Articular chondrocyte of knee joint (primary cell): ENCODE data around the gene SOCS3. TPM values are rescaled to one million over a fixed set of nuclear protein-coding genes. Genes with fewer than 3 reads are reported as not detected.

Experiments used
- small RNA-seq: library from RNA; depleted of rRNA; stranded (forward); fragments of <200 nt; gene quantifications from one replicate; pipeline ENCODE3, GENCODE V24; 2012
- total RNA-seq: library from RNA; depleted of rRNA; stranded (reverse); fragments of >200 nt; gene quantifications from 2 replicates; pipeline ENCODE4 v1.2.3, GENCODE V29; 2012

Gene SOCS3
- 88.1 and 110 TPM in 2 replicates for total RNA-seq

GRCh38 chr17:78359997-78360370, at the start of gene SOCS3:
TSS of gene SOCS3 (minus strand) at chr17:78360077. CDS start at chr17:78359095, 982 bp downstream.

GRCh38 chr17:78378225-78379130, 18.6 kb upstream of the SOCS3 start, which contains the start of gene PGS1:
TSS of gene PGS1 (plus strand) at chr17:78378649. CDS start at chr17:78378666, 17 bp downstream.

Small RNA genes within 50 kb of the gene (small RNA-seq; reads per million reads assigned to genes)
- gene RF00415, result not detected
- gene RN7SL236P, result not detected

Other genes starting within 250 kb of the SOCS3 start
- 0.86 and 1.3 TPM in 2 replicates for gene TMC6, start 231.3 kb downstream of the SOCS3 start, total RNA-seq
- gene TMC8, start 229.3 kb downstream of the SOCS3 start, total RNA-seq, result not detected in 2 replicates
- gene C17orf99, start 213.7 kb downstream of the SOCS3 start, total RNA-seq, result not detected in 2 replicates
- gene SYNGR2, start 191.5 kb downstream of the SOCS3 start, total RNA-seq, result 6.4 and 8.1 TPM in 2 replicates
- gene TK1, start 173.0 kb downstream of the SOCS3 start, total RNA-seq, result 67.2 and 79.2 TPM in 2 replicates
- gene AFMID, start 172.7 kb downstream of the SOCS3 start, total RNA-seq, result 39.2 and 43.0 TPM in 2 replicates
- gene BIRC5, start 145.8 kb downstream of the SOCS3 start, total RNA-seq, result 30.7 and 31.8 TPM in 2 replicates
- gene TMEM235, start 128.4 kb downstream of the SOCS3 start, total RNA-seq, result not detected in 2 replicates
- gene PGS1, start 18.6 kb upstream of the SOCS3 start, total RNA-seq, result 28.4 and 37.9 TPM in 2 replicates
- not detected in 2 replicates for gene DNAH17, start 217.3 kb upstream of the SOCS3 start, total RNA-seq